SK-N-SH (cell line): ENCODE measurements around the gene PIPOX.

Experiments
- USF2 ChIP-seq: fragments of 150-350 bp; IDR thresholded peaks from 2 replicates; pipeline ENCODE4 v1.6.1; 2017; ENCODE audit warnings: antibody characterized with exemption, low read length, low read depth, borderline replicate concordance
- TF ChIP-seq, protein P1 (sequence below): fragments of 200-600 bp; sonication (generic); IDR thresholded peaks from 2 replicates; pipeline ENCODE4 v1.6.1; 2017; ENCODE audit warnings: antibody characterized with exemption, mild to moderate bottlenecking, moderate library complexity

- no peak for TF ChIP-seq USF2
- TF ChIP-seq, protein P1, sequence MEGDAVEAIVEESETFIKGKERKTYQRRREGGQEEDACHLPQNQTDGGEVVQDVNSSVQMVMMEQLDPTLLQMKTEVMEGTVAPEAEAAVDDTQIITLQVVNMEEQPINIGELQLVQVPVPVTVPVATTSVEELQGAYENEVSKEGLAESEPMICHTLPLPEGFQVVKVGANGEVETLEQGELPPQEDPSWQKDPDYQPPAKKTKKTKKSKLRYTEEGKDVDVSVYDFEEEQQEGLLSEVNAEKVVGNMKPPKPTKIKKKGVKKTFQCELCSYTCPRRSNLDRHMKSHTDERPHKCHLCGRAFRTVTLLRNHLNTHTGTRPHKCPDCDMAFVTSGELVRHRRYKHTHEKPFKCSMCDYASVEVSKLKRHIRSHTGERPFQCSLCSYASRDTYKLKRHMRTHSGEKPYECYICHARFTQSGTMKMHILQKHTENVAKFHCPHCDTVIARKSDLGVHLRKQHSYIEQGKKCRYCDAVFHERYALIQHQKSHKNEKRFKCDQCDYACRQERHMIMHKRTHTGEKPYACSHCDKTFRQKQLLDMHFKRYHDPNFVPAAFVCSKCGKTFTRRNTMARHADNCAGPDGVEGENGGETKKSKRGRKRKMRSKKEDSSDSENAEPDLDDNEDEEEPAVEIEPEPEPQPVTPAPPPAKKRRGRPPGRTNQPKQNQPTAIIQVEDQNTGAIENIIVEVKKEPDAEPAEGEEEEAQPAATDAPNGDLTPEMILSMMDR = no peak
Measured at GRCh38 chr17:29077320-29077719, 34.4 kb downstream of the PIPOX start.
